ENCODE results near the gene POU2F1.

DNA sequence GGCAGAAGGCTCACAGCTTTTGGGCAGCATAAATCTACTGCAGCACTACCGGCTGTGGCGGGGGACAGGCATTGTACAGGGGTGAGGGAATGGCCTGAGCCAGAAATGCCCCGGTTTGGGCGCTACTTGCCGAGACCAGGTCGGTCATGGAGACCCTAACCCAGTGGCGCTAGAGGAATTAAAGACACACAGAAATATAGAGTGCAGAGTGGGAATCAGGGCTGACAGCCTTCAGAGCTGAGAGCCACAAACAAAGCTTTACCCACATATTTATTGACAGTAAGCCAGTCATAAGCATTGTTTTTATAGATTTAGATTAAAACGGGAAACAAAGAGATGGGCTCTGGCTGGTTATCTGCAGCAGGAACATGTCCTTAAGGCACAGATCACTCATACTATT is 101.8 kb downstream of the POU2F1 start:
- TF ChIP-seq, protein P1, sequence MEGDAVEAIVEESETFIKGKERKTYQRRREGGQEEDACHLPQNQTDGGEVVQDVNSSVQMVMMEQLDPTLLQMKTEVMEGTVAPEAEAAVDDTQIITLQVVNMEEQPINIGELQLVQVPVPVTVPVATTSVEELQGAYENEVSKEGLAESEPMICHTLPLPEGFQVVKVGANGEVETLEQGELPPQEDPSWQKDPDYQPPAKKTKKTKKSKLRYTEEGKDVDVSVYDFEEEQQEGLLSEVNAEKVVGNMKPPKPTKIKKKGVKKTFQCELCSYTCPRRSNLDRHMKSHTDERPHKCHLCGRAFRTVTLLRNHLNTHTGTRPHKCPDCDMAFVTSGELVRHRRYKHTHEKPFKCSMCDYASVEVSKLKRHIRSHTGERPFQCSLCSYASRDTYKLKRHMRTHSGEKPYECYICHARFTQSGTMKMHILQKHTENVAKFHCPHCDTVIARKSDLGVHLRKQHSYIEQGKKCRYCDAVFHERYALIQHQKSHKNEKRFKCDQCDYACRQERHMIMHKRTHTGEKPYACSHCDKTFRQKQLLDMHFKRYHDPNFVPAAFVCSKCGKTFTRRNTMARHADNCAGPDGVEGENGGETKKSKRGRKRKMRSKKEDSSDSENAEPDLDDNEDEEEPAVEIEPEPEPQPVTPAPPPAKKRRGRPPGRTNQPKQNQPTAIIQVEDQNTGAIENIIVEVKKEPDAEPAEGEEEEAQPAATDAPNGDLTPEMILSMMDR (IDR thresholded peaks at IDR 0.05), result no peak
- no peak for TF ChIP-seq POLR2A (IDR thresholded peaks at IDR 0.05)

Measured in adrenal gland (tissue), 5 donors.